ENCODE measurements around the gene GOLT1A. TPM values are rescaled to one million over a fixed set of nuclear protein-coding genes. Genes with fewer than 3 reads are reported as not detected.

GOLT1A gene
- total and polyA plus RNA-seq, 2 donors (not counting 1 experiment from before 2014, with no cell fraction given), result 0.50 TPM; not detected in 1

DNA sequence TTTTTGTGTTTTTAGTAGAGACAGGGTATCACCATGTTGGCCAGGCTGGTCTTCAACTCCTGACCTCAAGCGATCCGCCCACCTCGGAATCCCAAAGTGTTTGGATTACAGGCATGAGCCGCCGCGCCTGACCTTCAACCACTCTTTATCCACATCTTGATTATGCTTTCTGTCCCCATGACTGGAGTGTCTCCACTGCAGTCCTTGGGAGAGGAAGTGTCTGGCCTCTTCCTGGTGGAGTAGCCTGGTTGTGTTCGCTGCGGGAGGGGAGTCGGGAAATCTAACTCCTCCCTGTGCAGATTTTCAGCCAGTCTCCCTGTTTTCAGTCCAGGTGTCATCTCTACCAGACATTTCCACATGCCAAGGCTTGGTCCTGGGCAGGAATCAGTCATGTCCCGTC lies 27.2 kb downstream of the GOLT1A start:
- no peaks in the 10 kb centered on the region for H3K79me2 ChIP-seq (ENCODE audit: control insufficient read depth, insufficient read depth, low read length)
- H3K4me2 ChIP-seq (ENCODE audit: extremely low read depth, insufficient read depth, low read length), result no peak overlapping the region
- no peak for DNase-seq (ENCODE audit: low read depth in 2 of 2)
- H3K36me3 ChIP-seq (ENCODE audit: control insufficient read depth, insufficient read depth, low read length), result no peaks in the 10 kb centered on the region
- no peaks in the 10 kb centered on the region for H4K20me1 ChIP-seq (ENCODE audit: control insufficient read depth, extremely low read depth, insufficient read depth, low read length)
- no peak overlapping the region for H3K9ac ChIP-seq (ENCODE audit: insufficient read depth, low read length)
- H3K27ac ChIP-seq (ENCODE audit: insufficient read depth, low read length), result no peak overlapping the region
- no peak overlapping the region for H2AFZ ChIP-seq (ENCODE audit: low read length)
- no peak for TF ChIP-seq EZH2 (IDR thresholded peaks at IDR 0.05; ENCODE audit: low read length, missing control alignments)
- TF ChIP-seq, protein P1, sequence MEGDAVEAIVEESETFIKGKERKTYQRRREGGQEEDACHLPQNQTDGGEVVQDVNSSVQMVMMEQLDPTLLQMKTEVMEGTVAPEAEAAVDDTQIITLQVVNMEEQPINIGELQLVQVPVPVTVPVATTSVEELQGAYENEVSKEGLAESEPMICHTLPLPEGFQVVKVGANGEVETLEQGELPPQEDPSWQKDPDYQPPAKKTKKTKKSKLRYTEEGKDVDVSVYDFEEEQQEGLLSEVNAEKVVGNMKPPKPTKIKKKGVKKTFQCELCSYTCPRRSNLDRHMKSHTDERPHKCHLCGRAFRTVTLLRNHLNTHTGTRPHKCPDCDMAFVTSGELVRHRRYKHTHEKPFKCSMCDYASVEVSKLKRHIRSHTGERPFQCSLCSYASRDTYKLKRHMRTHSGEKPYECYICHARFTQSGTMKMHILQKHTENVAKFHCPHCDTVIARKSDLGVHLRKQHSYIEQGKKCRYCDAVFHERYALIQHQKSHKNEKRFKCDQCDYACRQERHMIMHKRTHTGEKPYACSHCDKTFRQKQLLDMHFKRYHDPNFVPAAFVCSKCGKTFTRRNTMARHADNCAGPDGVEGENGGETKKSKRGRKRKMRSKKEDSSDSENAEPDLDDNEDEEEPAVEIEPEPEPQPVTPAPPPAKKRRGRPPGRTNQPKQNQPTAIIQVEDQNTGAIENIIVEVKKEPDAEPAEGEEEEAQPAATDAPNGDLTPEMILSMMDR (conservative IDR thresholded peaks at IDR 0.05 in 1 of 2, IDR thresholded peaks at IDR 0.05 in 1 of 2; ENCODE audit: low read depth in 1 of 2, low read length in 2 of 2), result no peak
- H3K27me3 ChIP-seq (ENCODE audit: control insufficient read depth, insufficient read depth, low read length), result peaks cover 27% of the 10 kb centered on the region
- H3K4me1 ChIP-seq (ENCODE audit: control insufficient read depth, extremely low read depth, insufficient read depth, low read length), result no peaks in the 10 kb centered on the region
- no peaks in the 10 kb centered on the region for H3K9me3 ChIP-seq (ENCODE audit: control insufficient read depth, insufficient read depth, low read depth, low read length)
- H3K4me3 ChIP-seq (replicated peaks in 1 of 4; ENCODE audit: control extremely low read depth in 1 of 4, insufficient read depth in 1 of 4, low read depth in 3 of 4, low read length in 4 of 4), result no peak overlapping the region

DNA sequence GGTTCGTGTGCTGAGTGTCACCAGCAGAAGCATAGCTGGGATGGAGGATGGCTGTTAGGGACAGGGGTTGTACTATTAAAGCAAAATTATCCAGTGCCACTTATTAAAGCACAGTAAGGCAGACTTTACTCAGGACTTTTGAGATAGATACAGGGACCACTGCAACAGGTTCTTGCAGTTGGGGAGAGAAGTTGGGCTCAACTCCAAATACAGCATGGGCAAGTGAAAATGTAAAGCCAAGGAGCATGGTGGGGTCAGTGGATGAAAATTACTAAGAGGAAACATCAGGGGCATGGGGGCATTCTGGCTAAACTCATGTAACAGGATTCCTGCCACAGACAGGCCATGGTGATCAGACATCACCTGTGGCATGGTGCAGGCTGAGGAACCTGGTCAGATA lies 32.7 kb downstream of the GOLT1A start:
- Histone ChIP-seq H4K20me1 (ENCODE audit: control insufficient read depth, extremely low read depth, insufficient read depth, low read length) (no peaks in the 10 kb centered on the region), H3K9me3 (ENCODE audit: control insufficient read depth, insufficient read depth, low read depth, low read length) (no peaks in the 10 kb centered on the region), H3K9ac (ENCODE audit: insufficient read depth, low read length) (no peak overlapping the region), H3K79me2 (ENCODE audit: control insufficient read depth, insufficient read depth, low read length) (no peaks in the 10 kb centered on the region), H3K27me3 (ENCODE audit: control insufficient read depth, insufficient read depth, low read length) (no peaks in the 10 kb centered on the region), H2AFZ (ENCODE audit: low read length) (no peak overlapping the region), H3K4me3 (replicated peaks in 1 of 4; ENCODE audit: control extremely low read depth in 1 of 4, insufficient read depth in 1 of 4, low read depth in 3 of 4, low read length in 4 of 4) (no peak overlapping the region), H3K27ac (ENCODE audit: insufficient read depth, low read length) (no peak overlapping the region), H3K36me3 (ENCODE audit: control insufficient read depth, insufficient read depth, low read length) (no peaks in the 10 kb centered on the region), H3K4me1 (ENCODE audit: control insufficient read depth, extremely low read depth, insufficient read depth, low read length) (no peaks in the 10 kb centered on the region), H3K4me2 (ENCODE audit: extremely low read depth, insufficient read depth, low read length) (no peak overlapping the region)
- TF ChIP-seq EZH2 (IDR thresholded peaks at IDR 0.05; ENCODE audit: low read length, missing control alignments), result no peak
- TF ChIP-seq, protein P1 (conservative IDR thresholded peaks at IDR 0.05 in 1 of 2, IDR thresholded peaks at IDR 0.05 in 1 of 2; ENCODE audit: low read depth in 1 of 2, low read length in 2 of 2), result no peak
- DNase-seq (ENCODE audit: low read depth in 2 of 2), result no peak

DNA sequence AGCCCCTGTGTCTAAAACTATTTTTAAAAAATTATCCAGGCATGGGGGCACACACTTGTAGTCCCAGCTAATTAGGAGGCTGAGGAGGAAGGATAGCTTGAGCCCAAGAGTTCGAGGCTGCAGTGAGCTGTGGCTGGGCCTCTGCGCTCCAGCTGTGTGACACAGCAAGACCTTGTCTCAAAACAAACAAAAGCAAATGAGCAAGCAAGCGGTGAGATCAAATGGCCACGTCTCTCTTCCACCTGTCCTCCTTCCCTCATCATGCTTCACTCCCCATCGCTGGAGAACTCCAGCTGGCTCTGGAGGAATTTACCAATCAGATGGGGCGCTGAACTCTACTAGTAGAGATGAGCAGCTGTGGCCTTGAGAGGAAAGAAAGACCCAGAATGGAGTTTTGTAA lies 33.7 kb downstream of the GOLT1A start:
- Histone ChIP-seq H3K27me3 (ENCODE audit: control insufficient read depth, insufficient read depth, low read length) (no peaks in the 10 kb centered on the region), H3K27ac (ENCODE audit: insufficient read depth, low read length) (no peak overlapping the region), H3K79me2 (ENCODE audit: control insufficient read depth, insufficient read depth, low read length) (no peaks in the 10 kb centered on the region), H3K9me3 (ENCODE audit: control insufficient read depth, insufficient read depth, low read depth, low read length) (no peaks in the 10 kb centered on the region), H3K4me1 (ENCODE audit: control insufficient read depth, extremely low read depth, insufficient read depth, low read length) (no peaks in the 10 kb centered on the region), H3K4me2 (ENCODE audit: extremely low read depth, insufficient read depth, low read length) (no peak overlapping the region), H2AFZ (ENCODE audit: low read length) (no peak overlapping the region), H3K4me3 (replicated peaks in 1 of 4; ENCODE audit: control extremely low read depth in 1 of 4, insufficient read depth in 1 of 4, low read depth in 3 of 4, low read length in 4 of 4) (no peak overlapping the region), H3K9ac (ENCODE audit: insufficient read depth, low read length) (no peak overlapping the region), H4K20me1 (ENCODE audit: control insufficient read depth, extremely low read depth, insufficient read depth, low read length) (no peaks in the 10 kb centered on the region), H3K36me3 (ENCODE audit: control insufficient read depth, insufficient read depth, low read length) (no peaks in the 10 kb centered on the region)
- no peak for DNase-seq (ENCODE audit: low read depth in 2 of 2)
- TF ChIP-seq EZH2 (IDR thresholded peaks at IDR 0.05; ENCODE audit: low read length, missing control alignments), result no peak
